Stimulated activated CD8-positive, alpha-beta memory T cell treated with anti-CD3 and anti-CD28 coated beads, Interleukin-7, amount 100 ng/mL, for 4 hours (primary cell): ENCODE measurements around the gene CILP2.
A peak's percentile ranks its signal among the peaks of the same experiment; 100 is the strongest.

ENCODE experiments used
- DNase-seq, 2 donors: peaks; one replicate each; pipeline ENCODE4 v3.0.0-alpha.2; 2020; ENCODE audit warnings: low read depth in 2 of 2

CILP2 gene

GRCh38 chr19:19529783-19530422 lies 8.2 kb upstream of the CILP2 start:
- DNase-seq = no peak

- no peak for DNase-seq
These were observed 7.7 kb upstream of the CILP2 start for GRCh38 chr19:19530423-19530804.

- DNase-seq = no peak
These were observed 7.2 kb upstream of the CILP2 start for GRCh38 chr19:19530889-19531288.

DNA sequence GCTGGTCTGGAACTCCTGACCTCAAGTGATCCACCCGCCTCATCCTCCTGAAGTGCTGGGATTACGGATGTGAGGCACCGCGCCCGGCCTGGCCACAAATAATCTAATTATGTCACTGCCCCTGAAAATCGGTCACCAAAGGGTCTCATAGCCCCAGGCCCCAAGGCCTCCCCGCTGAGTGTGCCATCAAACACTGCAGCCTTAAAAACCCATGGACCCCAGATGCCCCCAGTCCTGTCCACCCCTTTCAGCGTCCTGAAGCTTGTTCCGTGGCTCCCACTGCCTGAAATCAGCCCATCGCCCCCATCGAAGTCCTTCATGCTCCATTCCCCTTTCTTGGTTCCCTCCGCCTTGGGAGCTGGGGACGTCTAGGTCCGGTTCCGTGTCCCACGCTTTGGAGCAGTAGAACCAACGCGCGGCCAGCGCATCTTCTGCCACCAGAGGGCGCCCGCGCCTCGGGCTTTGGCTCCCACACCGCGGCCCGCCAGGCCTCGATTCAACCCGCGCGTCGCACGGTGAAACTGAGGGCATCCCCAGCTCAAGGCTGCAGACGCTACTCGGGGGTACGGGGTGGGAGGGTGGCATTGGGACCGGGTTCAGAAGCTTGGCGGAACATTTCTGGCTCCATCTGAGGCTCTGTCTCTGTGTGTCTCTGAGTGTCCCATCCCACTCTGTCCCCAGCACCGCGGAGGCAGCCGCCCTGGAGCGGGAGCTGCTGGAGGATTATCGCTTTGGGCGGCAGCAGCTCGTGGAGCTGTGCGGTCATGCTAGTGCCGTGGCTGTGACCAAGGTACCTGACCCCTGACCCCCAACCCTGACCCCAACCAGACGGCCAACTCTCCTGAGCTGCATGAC lies 5.9 kb upstream of the CILP2 start:
- peak; percentile 55 to 74 for DNase-seq

- no peak for DNase-seq
These were observed 5.0 kb upstream of the CILP2 start for GRCh38 chr19:19532806-19533701.

- DNase-seq = no peak
These were observed 4.2 kb upstream of the CILP2 start for GRCh38 chr19:19533841-19534240.

- no peak for DNase-seq
These were observed 3.4 kb upstream of the CILP2 start for GRCh38 chr19:19534556-19535265.

- no peak for DNase-seq
These were observed 2.5 kb upstream of the CILP2 start for GRCh38 chr19:19535311-19536191.

GRCh38 chr19:19537075-19538048 lies 703 bp upstream of the CILP2 start:
- peak in 1 of 2 donors; percentile 23 for DNase-seq

DNA sequence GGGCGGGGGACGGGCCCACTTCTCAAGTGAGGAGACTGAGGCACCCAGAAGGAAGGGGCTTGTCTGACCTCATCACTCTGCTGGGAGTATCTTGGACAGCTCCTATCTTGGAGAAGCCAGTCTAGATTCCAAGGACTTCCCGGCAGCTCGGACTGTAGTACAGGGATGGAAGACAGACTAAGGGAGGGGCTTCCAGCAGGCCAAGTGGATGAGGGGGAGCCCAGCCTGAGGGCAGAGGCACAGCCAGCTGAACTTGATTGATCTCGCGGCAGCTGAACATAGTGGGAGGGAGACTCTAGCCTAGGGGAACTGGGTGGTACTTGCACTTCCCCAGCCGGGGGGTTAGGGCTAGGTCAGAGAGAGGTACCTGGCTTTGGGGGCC lies 711 bp downstream of the CILP2 start:
- DNase-seq = no peak

GRCh38 chr19:19539698-19540063 lies 1.6 kb downstream of the CILP2 start:
- DNase-seq = no peak

- DNase-seq = peak; percentile 57 to 62
These were observed 2.1 kb downstream of the CILP2 start for GRCh38 chr19:19540064-19540714.

DNA sequence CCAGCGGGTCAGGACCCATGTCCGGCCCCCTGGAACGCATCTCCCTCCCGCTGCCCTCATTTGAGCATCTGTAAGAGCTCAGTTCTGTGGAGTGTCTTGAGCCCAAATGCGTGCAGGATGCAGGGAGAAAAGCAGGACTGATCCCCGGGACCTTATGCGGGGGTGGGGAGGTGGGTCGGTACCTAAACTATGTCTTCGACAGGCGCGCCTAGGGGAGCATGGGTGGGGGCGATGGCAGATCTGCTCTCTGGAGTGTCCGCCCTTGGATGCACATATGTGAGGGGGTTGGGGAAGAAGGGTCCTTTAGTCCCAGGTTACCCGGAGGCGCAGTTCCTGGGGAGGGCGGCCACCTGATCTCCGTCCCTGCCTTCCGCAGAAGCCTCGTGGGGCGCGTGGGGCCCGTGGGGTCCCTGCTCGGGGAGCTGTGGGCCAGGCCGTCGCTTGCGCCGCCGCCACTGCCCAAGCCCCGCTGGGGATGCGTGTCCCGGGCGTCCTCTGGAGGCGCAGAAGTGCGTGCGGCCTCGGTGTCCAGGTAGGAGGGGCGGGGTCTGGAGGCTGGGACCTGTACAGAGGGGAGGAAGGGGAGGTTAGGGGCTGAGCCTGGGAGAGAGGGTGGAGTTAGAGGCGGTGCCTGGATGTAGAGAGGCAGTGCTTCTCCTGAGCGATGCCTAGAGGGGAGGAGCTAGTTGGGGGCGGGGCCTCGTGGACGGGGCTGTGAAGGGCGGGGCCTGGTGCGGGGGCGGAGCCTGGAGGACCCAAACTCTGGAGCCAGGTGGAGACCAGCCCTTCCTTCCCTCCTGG lies 2.9 kb downstream of the CILP2 start:
- DNase-seq = peak; percentile 50 to 59

GRCh38 chr19:19541616-19542015 lies 3.6 kb downstream of the CILP2 start:
- DNase-seq = no peak

GRCh38 chr19:19542507-19542906 lies 4.4 kb downstream of the CILP2 start:
- DNase-seq = no peak

- DNase-seq = no peak
These were observed 5.0 kb downstream of the CILP2 start for GRCh38 chr19:19543101-19543500.

DNA sequence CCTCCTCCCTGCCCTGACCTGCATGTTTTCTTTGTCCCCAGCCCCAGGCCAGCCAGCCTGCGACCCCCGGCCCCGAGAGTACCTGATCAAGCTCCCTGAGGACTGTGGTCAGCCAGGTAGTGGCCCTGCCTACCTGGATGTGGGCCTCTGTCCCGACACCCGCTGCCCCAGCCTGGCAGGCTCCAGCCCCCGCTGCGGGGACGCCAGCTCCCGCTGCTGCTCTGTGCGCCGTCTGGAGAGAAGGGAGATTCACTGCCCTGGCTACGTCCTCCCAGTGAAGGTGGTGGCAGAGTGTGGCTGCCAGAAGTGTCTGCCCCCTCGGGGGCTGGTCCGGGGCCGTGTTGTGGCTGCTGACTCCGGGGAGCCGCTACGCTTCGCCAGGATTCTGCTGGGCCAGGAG lies 5.6 kb downstream of the CILP2 start:
- DNase-seq = no peak

DNA sequence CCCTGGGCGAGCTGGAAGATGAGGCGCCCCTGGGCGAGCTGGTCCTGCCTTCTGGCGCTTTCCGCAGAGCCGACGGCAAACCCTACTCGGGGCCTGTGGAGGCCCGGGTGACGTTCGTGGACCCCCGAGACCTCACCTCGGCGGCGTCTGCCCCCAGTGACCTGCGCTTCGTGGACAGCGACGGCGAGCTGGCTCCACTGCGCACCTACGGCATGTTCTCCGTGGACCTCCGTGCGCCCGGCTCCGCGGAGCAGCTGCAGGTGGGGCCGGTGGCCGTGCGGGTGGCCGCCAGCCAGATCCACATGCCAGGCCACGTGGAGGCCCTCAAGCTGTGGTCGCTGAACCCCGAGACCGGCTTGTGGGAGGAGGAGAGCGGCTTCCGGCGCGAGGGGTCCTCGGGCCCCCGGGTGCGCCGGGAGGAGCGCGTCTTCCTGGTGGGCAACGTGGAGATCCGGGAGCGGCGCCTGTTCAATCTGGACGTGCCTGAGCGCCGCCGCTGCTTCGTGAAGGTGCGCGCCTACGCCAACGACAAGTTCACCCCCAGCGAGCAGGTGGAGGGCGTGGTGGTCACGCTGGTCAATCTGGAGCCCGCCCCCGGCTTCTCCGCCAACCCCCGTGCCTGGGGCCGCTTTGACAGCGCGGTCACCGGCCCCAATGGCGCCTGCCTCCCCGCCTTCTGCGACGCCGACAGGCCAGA lies 6.3 kb downstream of the CILP2 start:
- no peak for DNase-seq
